HG03460 (cell line): Measurements from ENCODE around the gene CALML3.
"Not testable (repeated sequence)": the region's sequence is repeated elsewhere in the genome, so short reads cannot be mapped to it uniquely, and the experiment has no call there.

Experiments
- ATAC-seq: cut with Tn5 transposase; IDR thresholded peaks from one replicate; pipeline ENCODE4 v1.9.1; 2021; ENCODE audit not compliant: unreplicated experiment

Gene CALML3

GRCh38 chr10:5552376-5553321 is 27.9 kb downstream of the CALML3 start:
- no peak for ATAC-seq

GRCh38 chr10:5553400-5554170 is 28.8 kb downstream of the CALML3 start:
- ATAC-seq, result no peak

- ATAC-seq, result no peak
These were observed 30.3 kb downstream of the CALML3 start for GRCh38 chr10:5555021-5555510.

GRCh38 chr10:5555881-5556280 is 31.1 kb downstream of the CALML3 start:
- no peak for ATAC-seq

- ATAC-seq, result no peak
These were observed 31.8 kb downstream of the CALML3 start for GRCh38 chr10:5556576-5556975.

- ATAC-seq, result no peak
These were observed 32.4 kb downstream of the CALML3 start for GRCh38 chr10:5557040-5557721.

- no peak for ATAC-seq
These were observed 33.3 kb downstream of the CALML3 start for GRCh38 chr10:5557799-5558771.

- not testable (repeated sequence) for ATAC-seq
These were observed 34.3 kb downstream of the CALML3 start for GRCh38 chr10:5559022-5559421.

GRCh38 chr10:5559642-5560141 is 34.9 kb downstream of the CALML3 start:
- no peak for ATAC-seq

GRCh38 chr10:5560142-5560816 is 35.5 kb downstream of the CALML3 start:
- no peak for ATAC-seq

GRCh38 chr10:5560817-5561703 is 36.3 kb downstream of the CALML3 start:
- ATAC-seq, result no peak

- no peak for ATAC-seq
These were observed 37.2 kb downstream of the CALML3 start for GRCh38 chr10:5561704-5562645.

GRCh38 chr10:5563321-5563961 is 38.7 kb downstream of the CALML3 start:
- no peak for ATAC-seq

GRCh38 chr10:5563991-5564536 is 39.3 kb downstream of the CALML3 start:
- ATAC-seq, result no peak

GRCh38 chr10:5564537-5565204 is 39.9 kb downstream of the CALML3 start:
- no peak for ATAC-seq

GRCh38 chr10:5565205-5565545 is 40.4 kb downstream of the CALML3 start:
- no peak for ATAC-seq
